HG03039 (cell line): ENCODE data around the gene ADH1B.
"Not testable (repeated sequence)": the region's sequence is repeated elsewhere in the genome, so short reads cannot be mapped to it uniquely, and the experiment has no call there.

ENCODE experiments used
- ATAC-seq: cut with Tn5 transposase; IDR thresholded peaks from one replicate; pipeline ENCODE4 v1.9.1; 2021; ENCODE audit warnings: mild to moderate bottlenecking, moderate library complexity; ENCODE audit not compliant: unreplicated experiment

ADH1B gene

DNA sequence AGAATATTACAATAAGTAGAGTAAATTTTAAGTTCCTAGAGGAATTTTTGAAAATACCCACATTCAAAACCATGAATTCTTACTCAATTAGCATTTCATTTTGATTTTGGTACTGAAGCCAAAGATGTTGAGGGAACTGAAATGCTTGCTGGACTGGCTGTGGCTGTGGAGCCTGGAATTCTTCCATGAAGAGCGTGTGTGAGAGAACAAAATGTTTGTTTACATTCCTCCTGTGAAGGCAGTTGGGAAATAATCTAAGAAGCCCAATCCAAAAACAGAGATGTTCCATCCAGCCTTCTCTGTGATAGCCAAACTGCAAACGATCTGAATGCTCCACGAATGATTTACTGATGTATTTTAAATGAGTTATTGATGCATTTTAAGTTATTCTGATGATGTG lies 3.8 kb upstream of the ADH1B start:
- ATAC-seq, result no peak

DNA sequence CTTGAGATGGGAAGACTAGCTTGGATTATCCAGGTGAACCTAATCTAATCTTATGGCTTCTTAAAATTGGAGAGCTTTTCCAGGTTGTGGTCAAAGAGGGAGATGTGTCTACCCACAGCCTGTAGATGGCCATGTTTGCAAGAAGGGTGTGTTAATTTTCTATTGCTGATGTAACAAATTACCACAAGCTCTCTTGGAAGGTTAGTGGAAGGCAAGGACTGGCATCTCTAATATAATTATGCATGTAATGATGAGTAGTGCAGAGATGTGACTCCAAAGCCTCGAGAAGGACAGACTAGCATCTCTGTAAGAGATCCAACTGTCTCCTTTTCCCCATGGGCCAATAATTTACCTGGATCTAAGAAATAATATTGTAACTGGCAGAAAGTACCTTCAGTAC lies 3.2 kb upstream of the ADH1B start:
- ATAC-seq, result no peak

DNA sequence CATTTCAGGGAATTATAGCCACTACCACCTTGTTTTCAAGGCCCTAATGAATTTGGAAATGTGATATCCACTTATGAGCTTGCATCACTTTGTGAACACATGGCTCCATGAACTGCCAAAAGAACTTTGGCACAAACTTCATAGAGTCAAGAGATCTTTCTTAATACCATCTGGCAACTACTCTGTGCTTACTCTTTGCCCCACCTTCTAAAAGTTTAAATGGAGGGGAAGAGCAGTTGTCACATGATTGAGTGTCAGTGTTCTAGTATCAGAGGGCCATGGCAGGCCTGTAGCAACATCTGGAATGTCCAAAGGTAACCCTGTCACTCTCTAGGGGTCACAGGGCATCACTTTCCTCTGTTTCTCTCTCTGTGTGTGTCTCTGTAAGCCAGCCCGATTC lies 2.6 kb upstream of the ADH1B start:
- ATAC-seq, result no peak

DNA sequence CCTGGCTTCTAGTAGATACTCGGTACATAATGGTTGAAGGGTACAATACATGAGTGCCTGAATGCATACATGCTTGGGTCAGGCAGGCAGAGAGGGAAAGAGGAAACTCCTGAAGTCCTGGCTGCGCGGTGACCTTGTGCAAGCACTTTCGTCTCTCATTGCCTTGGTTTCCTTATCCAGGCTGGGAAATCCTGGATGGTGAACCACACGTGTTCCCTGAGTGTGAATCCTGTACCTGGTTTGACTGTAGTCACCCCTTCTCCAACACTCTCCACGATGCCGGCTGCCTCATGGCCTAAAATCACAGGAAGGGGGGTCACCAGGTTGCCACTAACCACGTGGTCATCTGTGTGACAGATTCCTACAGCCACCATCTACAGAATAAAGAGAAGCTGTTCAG lies 3.4 kb downstream of the ADH1B start:
- ATAC-seq, result not testable (repeated sequence)

DNA sequence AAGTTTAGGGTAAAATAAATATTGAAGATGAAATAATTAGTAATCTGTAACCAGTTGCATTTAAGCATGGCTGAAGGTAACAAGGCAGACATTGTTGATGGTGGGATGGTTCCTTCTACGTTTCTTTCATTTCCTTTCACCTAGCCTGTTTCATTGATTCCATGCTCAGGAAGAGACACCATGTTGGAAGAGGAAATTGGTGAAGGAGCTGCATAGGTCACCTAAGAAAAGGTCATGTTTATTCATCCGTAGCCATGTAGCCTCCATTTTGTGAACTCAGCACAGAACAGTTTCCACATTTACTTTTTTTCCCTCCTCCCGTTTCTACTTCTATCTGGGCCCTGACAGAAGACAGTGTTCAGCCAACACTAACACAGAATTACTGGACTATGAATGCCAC lies 3.8 kb downstream of the ADH1B start:
- ATAC-seq, result no peak

DNA sequence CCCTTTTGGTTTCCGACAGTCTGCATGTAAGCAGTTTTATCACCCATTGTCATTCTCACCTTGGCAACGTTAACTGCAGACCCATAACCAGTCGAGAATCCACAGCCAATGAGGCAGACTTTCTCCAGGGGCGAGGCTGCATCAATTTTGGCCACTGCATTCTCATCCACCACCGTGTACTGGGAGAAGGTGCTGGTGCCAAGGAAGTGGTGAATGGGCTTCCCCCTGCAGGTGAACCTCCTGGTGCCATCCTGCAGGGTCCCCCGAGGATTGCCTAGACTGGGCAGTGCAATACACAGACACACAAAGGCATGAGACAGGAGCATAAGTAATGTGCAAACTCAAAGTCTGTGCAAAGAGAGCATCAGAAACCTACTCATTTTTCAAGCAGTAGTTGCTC lies 5.4 kb downstream of the ADH1B start:
- ATAC-seq, result no peak

DNA sequence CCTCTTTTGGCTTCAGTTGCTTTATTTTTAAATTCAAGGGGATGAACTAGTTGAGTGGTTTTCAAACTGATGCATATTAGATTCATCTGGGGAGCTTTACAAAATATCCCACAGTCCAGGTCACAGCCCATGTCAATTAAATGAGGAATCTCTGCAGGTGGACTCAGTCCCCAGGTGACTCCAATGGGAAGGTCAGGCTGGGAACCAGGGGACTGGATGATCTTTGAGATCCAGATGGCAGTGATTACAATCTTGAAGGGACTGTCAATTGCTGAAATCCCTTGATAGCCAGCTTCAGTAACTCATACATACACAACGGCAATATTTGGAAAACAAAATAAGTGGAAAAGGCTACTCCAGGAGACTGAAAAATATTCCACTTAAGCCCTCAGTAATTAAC lies 7.0 kb downstream of the ADH1B start:
- no peak for ATAC-seq

DNA sequence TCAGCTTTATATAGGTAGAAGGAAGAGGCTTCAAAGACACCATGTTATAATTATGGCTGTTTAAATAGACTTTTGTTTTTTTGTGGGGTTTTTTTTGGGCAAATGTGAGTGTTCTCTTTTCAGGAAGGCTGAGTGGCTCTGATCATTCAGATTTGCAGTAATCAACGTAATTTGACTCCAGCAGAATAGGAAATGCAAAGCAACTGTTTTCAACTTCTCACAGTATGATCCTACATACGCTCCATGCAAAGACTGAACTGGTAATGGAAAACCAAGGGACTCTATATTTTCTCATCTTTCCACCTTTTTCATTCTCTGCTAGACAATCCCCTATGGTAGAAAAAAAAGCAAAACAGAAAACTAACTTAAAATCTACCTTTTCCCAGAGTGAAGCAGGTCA lies 10.8 kb downstream of the ADH1B start:
- ATAC-seq, result no peak

DNA sequence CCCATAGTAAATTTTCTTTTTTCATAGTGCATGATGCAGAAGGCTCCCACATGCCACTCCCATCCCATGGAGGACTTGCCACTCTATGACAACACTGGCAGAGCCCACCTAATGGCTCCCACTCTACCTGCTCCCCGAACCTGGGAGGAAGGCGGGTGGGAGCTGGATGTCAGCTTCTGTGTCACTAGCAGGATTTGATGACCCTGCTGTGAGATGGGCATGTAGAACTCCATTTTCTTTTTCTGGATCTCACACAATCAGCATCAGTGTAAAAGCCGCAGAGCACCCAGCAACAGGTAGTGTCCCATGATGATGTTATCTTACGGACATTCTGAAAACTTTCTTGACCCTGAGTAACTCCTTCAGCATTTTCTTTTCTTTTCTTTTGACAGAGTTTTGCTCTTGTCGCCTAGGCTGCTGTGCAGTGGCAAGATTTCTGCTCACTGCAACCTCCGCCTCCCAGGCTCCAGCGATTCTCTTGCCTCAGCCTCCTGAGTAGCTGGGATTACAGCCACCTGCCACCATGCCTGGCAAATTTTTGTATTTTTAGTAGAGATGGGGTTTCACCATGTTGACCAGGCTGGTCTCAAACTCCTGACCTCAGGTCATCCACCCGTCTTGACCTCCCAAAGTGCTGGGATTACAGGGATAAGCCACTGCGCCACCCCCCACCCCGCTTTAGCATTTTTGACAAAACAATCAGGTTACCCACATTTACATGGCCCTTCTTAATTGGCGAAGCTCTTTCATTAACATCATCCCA lies 15.4 kb downstream of the ADH1B start:
- ATAC-seq, result no peak

DNA sequence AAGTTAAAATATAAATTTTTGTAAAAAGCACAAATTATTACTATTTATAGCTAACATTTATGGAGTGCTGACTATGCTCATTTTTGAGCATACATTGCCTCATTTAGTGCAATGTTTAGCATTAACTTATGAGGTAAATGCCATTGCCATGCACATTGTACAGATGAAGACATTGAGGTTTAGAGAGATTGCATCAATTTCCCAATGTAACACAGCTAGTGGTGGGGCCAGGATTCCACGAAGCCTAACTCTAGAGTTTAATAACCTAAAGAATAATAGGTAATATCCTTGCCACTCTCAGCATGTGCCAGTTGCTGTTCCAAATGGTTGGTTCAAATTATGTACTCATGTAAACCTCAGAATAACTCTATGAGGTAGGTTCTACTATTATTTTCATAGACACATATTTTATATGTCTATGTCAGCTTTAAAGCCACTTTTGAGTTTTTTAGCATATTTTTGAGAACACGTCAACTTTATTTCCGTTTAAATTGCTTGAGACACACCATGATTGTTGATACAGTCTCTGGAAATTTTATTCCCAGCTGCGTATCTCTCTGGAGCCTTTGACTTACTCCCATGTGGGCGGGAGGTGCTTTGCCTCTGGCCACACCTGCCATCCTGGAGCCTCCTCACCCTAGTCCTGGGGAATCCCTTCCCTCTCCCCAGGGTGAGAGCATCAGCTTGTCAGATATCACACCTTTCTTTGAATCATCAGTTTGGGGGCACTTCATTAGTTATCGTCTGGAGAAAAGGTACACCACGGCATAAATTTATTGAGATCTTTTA lies 19.6 kb downstream of the ADH1B start:
- no peak for ATAC-seq

DNA sequence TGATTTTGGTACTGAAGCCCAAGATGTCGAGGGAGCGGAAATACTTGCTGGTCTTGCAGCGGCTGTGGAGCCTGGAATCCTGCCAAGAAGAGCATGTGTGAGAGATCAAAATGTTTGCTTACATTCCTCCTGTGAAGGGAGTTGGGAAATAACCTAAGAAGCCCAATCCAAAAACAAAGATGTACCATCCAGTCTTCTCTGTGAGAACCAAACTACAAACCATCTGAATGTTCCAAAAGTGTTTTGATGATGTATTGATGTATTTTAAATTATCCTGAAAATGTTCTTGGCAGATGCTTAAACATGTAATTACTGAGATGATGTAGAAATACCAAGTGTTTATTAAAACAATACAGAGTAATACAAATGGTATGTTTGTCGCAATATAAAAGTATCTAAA lies 20.3 kb downstream of the ADH1B start:
- no peak for ATAC-seq

DNA sequence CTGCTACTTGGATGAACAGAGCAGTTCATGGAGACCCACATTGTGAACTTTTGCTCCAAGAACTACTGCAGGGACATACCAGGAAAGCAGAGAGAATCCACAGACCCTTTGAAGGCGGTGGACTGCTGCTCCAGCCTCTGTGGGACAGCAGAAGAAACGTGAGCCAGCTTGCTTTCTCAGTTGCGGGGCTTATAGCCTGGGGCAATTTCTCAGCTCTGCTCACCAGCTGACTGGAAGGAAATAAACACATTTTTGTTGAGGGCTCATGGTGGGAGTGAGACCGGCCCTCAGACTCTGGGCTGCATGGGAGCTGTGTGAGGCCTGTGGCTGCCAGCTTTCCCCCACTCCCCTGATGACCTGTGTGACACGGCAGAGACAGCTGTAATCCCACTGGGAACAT lies 27.8 kb downstream of the ADH1B start:
- ATAC-seq, result no peak

DNA sequence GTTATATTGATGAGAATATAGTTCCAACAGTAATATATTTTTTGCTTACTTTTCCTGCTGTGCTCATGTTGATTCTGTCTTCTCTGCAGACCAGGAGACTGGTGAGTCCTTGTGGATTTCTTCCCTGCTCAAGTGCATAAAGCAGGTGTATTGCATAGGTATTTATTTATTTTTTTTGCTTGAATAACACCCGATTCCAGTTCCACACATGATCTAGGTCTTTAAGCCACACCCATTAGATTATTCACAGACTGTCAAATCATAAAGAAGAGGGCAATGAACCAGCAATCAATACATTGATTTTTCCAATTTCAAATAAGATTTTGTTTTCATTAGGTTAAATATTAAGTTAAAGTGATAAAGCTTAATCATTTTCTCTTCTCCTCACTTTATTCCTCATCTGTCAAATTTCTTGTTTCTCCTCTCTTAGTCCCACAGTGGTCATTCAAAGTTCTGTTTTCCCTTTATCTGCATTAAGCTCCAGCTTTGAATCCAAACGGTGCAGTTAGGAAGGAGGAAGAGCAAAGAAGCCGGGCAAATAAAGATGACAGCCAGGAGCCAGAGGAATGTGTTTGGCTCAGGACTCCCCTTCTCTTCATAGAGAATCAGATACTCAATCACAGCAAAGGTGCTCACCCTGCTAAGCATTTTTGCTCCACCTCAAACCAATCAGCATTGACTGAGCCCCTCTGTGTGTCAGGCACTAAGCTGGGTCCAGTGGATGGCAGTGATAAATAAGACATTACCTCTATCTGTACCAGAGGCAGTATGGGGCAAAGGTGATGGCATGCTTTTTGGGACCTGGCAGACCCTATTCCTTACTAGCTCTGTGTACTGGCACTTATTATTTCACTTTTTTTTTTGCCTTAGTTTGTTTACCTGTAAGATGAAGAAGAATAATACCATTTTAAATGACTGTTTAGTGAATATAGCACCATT lies 30.1 kb downstream of the ADH1B start, which contains the start of gene ADH1A:
ADH1A (minus strand) TSS at position 138 of the 939 bp plus-strand sequence; CDS start at position 67, 71 bp downstream.
- ATAC-seq, result no peak

DNA sequence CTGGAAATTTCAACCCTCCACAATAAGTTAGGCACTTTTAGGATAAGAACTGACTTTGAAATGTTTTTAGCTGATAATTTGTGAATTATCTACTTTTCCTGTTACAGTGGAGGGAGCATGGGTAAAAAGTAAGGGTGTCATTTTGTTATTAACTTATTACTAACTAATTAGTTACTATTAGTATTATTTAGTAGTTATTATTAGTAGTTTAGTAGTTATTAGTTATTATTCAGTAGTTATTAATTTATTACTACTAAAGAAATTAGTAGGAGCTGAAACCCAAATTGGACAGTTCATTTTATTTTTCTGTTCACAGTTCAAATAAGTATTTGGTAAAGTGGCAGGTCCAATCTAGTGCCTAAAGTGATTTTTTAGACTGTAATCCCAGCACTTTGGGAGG lies 35.8 kb downstream of the ADH1B start:
- no peak for ATAC-seq

DNA sequence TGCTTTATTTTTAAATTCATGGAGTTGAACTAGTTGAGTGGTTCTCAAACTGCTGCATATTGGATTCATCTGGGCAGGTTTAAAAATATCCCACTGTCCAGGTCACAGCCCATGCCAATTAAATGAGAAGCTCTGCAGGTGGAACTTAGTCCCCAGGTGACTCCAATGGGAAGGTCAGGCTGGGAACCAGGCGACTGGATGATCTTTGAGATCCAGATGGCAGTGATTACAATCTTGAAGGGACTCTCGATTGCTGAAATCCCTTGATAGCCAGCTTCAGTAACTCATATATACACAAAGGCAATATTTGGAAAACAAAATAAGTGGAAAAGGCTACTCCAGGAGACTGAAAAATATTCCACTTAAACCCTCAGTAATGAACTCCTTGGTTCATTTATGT lies 38.5 kb downstream of the ADH1B start:
- no peak for ATAC-seq

DNA sequence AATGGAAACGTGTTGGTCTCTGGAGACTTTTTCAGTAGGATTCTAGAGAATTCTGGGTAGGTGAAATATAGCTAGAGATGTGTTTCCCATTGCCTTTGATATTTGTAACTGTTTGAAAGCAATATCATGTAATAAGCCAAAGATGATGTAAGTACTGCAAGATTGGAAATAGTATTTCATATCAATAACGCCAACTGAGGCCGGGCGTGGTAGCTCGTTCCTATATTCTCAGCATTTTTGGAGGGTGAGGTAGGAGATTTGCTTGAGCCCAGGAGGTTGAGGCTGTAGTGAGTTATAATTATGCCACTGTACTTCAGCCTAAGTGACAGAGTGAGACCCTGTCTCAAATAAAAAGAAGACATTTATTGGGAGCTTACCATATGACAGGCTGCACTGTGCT lies 39.9 kb downstream of the ADH1B start:
- no peak for ATAC-seq

DNA sequence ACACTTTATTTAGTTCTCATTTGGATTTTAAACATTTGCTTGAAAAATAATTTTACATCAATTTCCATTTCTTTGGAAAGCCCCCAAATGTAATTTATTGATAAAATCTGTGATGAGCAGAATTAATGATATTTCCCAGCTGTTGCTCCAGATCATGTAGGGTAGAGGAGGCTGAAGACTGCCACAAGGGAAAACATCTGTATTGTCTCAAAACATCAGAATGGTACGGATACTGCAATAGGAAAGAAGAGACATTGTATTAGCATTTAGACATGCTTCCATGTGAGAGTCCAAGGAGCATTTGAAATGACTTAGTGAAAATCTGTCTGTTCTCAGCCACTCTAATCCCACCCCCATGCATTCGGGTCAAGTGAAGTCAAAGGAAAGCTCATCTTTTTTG lies 44.8 kb downstream of the ADH1B start:
- ATAC-seq, result no peak

DNA sequence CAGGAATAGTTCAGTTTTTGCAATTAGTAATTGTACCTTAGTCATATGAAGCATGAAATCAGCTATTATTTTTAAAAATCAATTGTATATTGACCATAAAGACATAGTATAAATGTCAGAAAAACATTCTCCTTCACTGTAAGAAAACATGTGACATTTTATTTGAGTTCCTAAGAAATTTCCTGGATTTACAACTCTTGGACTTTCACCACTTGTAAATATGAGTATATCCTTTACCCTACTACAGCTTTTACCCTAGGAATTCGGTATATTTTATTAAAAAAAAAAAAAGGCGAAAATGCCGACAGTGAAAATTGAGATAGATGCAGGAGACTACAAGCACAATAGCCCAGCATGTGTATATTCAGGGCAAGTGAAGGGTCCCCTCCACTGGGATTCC lies 45.3 kb downstream of the ADH1B start:
- no peak for ATAC-seq

DNA sequence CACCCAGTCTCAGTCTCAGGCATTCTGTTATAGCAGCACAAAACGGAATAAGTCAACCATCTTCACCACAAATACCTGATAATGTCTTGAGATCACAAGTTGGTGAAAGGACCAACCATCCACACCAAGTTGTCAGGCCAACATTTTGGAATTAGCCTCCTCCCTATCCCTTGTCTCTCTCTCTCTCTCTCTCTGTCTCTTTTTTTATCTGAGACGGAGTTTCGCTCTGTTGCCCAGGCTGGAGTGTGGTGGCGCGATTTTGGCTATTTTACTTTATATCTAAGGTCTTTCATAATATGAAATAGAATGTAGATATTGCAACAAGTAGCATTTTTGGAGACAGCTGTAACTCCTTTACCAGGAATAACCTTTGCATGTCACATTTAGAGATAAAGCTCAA lies 46.2 kb downstream of the ADH1B start:
- no peak for ATAC-seq

DNA sequence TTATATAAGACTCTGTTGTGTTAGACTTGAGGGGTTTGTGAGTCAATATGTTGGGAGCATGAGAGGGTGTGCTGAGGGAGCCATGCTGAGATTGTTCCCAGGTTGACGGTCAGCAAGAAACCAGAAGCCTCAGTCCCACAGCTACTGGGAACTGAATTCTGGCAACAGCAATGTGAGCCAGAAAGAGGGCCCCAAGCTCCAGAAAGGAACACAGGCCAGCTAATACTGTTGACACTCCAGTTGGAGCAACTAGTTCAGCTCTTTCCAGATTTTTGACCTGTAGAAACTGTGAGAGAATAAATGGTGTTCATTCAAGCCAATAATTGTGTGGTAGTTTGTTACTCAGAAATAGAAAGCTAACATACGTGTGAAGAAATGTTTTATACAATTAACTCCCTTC lies 47.5 kb downstream of the ADH1B start:
- ATAC-seq, result no peak

DNA sequence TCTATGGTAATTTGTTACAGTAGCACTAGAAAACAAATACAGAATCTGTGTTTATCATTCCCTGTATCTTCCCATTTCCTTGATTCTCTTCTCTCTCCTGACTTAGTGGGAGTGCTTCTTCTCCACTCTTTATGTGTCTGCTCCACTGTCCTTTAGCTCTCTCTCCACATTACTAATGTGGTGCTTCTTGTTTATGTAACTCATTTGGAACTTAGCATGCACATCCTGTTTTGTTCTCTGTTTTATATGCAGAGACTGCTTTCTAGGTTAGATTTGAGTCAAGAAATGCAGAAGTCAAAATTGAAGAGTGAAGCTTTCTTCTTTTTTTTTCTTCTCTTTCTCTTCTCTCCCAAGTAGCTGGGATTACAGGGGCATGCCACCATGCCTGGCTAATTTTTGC lies 56.3 kb downstream of the ADH1B start:
- ATAC-seq, result no peak
